GM12874 (cell line): Measurements from ENCODE around the gene DDIT4.

ENCODE experiments used
- CTCF ChIP-seq: IDR thresholded peaks from 2 replicates; pipeline ENCODE4 v1.5.1; 2011; ENCODE audit warnings: low read depth, mild to moderate bottlenecking, control low read depth, low read length, moderate library complexity; ENCODE audit not compliant: insufficient read depth

Gene DDIT4

GRCh38 chr10:72253578-72253977, 20.1 kb upstream of the DDIT4 start:
- TF ChIP-seq CTCF: no peak

GRCh38 chr10:72254813-72255568, 18.7 kb upstream of the DDIT4 start:
- no peak for TF ChIP-seq CTCF

- TF ChIP-seq CTCF: no peak
Measured at GRCh38 chr10:72255977-72256729, 17.6 kb upstream of the DDIT4 start.

GRCh38 chr10:72257051-72257892, 16.5 kb upstream of the DDIT4 start:
- no peak for TF ChIP-seq CTCF

GRCh38 chr10:72258617-72259016, 15.1 kb upstream of the DDIT4 start:
- no peak for TF ChIP-seq CTCF

- no peak for TF ChIP-seq CTCF
Measured at GRCh38 chr10:72259491-72260238, 14.1 kb upstream of the DDIT4 start.
